ENCODE results near the gene CLEC11A. TPM values are rescaled to one million over a fixed set of nuclear protein-coding genes. Genes with fewer than 3 reads are reported as not detected.
A peak's percentile ranks its signal among the peaks of the same experiment; 100 is the strongest.

The CLEC11A gene
- total and polyA plus RNA-seq, 9 of the 15 experiments (the other 6 are each of a cell fraction or from before 2014, with no cell fraction given), result 0.39 to 43.9 (median 3.4) TPM

DNA sequence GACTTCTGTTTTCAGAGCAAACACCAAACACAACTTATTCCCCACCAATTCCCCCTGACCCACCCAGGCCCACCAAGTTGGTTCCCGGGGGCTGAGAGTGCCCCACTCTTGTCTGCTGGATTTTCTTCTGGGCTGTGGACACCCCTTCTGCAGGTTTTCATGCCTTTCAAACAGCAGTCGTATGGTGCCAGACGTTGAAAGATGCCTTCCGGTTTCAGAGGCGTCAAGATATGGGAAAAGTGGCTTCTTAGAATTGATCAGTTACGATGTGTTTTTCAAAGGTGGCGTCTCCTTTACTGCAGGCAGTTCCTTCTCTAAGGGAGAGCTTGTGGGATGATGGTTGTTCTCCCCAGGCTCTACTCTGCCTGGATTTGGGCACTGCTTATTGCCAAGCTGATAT, 12.7 kb downstream of the CLEC11A start (continued):
- TF ChIP-seq, protein P1, sequence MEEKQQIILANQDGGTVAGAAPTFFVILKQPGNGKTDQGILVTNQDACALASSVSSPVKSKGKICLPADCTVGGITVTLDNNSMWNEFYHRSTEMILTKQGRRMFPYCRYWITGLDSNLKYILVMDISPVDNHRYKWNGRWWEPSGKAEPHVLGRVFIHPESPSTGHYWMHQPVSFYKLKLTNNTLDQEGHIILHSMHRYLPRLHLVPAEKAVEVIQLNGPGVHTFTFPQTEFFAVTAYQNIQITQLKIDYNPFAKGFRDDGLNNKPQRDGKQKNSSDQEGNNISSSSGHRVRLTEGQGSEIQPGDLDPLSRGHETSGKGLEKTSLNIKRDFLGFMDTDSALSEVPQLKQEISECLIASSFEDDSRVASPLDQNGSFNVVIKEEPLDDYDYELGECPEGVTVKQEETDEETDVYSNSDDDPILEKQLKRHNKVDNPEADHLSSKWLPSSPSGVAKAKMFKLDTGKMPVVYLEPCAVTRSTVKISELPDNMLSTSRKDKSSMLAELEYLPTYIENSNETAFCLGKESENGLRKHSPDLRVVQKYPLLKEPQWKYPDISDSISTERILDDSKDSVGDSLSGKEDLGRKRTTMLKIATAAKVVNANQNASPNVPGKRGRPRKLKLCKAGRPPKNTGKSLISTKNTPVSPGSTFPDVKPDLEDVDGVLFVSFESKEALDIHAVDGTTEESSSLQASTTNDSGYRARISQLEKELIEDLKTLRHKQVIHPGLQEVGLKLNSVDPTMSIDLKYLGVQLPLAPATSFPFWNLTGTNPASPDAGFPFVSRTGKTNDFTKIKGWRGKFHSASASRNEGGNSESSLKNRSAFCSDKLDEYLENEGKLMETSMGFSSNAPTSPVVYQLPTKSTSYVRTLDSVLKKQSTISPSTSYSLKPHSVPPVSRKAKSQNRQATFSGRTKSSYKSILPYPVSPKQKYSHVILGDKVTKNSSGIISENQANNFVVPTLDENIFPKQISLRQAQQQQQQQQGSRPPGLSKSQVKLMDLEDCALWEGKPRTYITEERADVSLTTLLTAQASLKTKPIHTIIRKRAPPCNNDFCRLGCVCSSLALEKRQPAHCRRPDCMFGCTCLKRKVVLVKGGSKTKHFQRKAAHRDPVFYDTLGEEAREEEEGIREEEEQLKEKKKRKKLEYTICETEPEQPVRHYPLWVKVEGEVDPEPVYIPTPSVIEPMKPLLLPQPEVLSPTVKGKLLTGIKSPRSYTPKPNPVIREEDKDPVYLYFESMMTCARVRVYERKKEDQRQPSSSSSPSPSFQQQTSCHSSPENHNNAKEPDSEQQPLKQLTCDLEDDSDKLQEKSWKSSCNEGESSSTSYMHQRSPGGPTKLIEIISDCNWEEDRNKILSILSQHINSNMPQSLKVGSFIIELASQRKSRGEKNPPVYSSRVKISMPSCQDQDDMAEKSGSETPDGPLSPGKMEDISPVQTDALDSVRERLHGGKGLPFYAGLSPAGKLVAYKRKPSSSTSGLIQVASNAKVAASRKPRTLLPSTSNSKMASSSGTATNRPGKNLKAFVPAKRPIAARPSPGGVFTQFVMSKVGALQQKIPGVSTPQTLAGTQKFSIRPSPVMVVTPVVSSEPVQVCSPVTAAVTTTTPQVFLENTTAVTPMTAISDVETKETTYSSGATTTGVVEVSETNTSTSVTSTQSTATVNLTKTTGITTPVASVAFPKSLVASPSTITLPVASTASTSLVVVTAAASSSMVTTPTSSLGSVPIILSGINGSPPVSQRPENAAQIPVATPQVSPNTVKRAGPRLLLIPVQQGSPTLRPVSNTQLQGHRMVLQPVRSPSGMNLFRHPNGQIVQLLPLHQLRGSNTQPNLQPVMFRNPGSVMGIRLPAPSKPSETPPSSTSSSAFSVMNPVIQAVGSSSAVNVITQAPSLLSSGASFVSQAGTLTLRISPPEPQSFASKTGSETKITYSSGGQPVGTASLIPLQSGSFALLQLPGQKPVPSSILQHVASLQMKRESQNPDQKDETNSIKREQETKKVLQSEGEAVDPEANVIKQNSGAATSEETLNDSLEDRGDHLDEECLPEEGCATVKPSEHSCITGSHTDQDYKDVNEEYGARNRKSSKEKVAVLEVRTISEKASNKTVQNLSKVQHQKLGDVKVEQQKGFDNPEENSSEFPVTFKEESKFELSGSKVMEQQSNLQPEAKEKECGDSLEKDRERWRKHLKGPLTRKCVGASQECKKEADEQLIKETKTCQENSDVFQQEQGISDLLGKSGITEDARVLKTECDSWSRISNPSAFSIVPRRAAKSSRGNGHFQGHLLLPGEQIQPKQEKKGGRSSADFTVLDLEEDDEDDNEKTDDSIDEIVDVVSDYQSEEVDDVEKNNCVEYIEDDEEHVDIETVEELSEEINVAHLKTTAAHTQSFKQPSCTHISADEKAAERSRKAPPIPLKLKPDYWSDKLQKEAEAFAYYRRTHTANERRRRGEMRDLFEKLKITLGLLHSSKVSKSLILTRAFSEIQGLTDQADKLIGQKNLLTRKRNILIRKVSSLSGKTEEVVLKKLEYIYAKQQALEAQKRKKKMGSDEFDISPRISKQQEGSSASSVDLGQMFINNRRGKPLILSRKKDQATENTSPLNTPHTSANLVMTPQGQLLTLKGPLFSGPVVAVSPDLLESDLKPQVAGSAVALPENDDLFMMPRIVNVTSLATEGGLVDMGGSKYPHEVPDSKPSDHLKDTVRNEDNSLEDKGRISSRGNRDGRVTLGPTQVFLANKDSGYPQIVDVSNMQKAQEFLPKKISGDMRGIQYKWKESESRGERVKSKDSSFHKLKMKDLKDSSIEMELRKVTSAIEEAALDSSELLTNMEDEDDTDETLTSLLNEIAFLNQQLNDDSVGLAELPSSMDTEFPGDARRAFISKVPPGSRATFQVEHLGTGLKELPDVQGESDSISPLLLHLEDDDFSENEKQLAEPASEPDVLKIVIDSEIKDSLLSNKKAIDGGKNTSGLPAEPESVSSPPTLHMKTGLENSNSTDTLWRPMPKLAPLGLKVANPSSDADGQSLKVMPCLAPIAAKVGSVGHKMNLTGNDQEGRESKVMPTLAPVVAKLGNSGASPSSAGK (IDR thresholded peaks at IDR 0.05), result peak; percentile 54
- TF ChIP-seq L3MBTL2 (IDR thresholded peaks at IDR 0.05) (peak; percentile 75), CXXC5 (CRISPR knock-in tag; IDR thresholded peaks at IDR 0.05) (0 out of 2 replicates have a peak, but pooled peaks have one; percentile 21), MEF2D (tag; conservative IDR thresholded peaks at IDR 0.05; ENCODE audit: low read depth) (no peak), SLC30A9 (CRISPR knock-in tag; IDR thresholded peaks at IDR 0.05) (no peak), PHF21A (IDR thresholded peaks at IDR 0.05; ENCODE audit: borderline replicate concordance, low read depth) (no peak), MEIS2 (IDR thresholded peaks at IDR 0.05; ENCODE audit: partially characterized antibody) (peak; percentile 35)
- TF ChIP-seq, protein P2, sequence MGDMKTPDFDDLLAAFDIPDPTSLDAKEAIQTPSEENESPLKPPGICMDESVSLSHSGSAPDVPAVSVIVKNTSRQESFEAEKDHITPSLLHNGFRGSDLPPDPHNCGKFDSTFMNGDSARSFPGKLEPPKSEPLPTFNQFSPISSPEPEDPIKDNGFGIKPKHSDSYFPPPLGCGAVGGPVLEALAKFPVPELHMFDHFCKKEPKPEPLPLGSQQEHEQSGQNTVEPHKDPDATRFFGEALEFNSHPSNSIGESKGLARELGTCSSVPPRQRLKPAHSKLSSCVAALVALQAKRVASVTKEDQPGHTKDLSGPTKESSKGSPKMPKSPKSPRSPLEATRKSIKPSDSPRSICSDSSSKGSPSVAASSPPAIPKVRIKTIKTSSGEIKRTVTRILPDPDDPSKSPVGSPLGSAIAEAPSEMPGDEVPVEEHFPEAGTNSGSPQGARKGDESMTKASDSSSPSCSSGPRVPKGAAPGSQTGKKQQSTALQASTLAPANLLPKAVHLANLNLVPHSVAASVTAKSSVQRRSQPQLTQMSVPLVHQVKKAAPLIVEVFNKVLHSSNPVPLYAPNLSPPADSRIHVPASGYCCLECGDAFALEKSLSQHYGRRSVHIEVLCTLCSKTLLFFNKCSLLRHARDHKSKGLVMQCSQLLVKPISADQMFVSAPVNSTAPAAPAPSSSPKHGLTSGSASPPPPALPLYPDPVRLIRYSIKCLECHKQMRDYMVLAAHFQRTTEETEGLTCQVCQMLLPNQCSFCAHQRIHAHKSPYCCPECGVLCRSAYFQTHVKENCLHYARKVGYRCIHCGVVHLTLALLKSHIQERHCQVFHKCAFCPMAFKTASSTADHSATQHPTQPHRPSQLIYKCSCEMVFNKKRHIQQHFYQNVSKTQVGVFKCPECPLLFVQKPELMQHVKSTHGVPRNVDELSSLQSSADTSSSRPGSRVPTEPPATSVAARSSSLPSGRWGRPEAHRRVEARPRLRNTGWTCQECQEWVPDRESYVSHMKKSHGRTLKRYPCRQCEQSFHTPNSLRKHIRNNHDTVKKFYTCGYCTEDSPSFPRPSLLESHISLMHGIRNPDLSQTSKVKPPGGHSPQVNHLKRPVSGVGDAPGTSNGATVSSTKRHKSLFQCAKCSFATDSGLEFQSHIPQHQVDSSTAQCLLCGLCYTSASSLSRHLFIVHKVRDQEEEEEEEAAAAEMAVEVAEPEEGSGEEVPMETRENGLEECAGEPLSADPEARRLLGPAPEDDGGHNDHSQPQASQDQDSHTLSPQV (IDR thresholded peaks at IDR 0.05), result peak; percentile 67
- TF ChIP-seq, protein P3, sequence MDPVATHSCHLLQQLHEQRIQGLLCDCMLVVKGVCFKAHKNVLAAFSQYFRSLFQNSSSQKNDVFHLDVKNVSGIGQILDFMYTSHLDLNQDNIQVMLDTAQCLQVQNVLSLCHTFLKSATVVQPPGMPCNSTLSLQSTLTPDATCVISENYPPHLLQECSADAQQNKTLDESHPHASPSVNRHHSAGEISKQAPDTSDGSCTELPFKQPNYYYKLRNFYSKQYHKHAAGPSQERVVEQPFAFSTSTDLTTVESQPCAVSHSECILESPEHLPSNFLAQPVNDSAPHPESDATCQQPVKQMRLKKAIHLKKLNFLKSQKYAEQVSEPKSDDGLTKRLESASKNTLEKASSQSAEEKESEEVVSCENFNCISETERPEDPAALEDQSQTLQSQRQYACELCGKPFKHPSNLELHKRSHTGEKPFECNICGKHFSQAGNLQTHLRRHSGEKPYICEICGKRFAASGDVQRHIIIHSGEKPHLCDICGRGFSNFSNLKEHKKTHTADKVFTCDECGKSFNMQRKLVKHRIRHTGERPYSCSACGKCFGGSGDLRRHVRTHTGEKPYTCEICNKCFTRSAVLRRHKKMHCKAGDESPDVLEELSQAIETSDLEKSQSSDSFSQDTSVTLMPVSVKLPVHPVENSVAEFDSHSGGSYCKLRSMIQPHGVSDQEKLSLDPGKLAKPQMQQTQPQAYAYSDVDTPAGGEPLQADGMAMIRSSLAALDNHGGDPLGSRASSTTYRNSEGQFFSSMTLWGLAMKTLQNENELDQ (CRISPR knock-in tag; IDR thresholded peaks at IDR 0.05; ENCODE audit: borderline replicate concordance), result no peak
